AG04449 (cell line): ENCODE results near the gene SMURF1.

ENCODE experiments used
- CTCF ChIA-PET: fragments of 350-600 bp; formaldehyde crosslinking; extraction: SDS; loops from one replicate; lab custom pipeline; 2021; ENCODE audit warnings: antibody characterized with exemption; lab: Yijun Ruan, JAX
- POLR2A ChIA-PET: fragments of 400-600, 350-600 bp; formaldehyde crosslinking; extraction: SDS; loops from one replicate; lab custom pipeline; 2020; ENCODE audit warnings: antibody characterized with exemption, inconsistent platforms; lab: Yijun Ruan, JAX
- DNase-seq: peaks from one replicate; pipeline ENCODE4 v3.0.0-alpha.2; 2010; ENCODE audit warnings: low read depth, low spot score
- H3K4me3 ChIP-seq: 2 replicates; pipeline ENCODE4 v1.5.1; 2011; ENCODE audit warnings: low read depth, mild to moderate bottlenecking, control low read depth, low read length
- TF ChIP-seq, protein P1 (sequence below): IDR thresholded peaks from one replicate; pipeline ENCODE4 v1.5.1; 2011; ENCODE audit warnings: mild to moderate bottlenecking, moderate library complexity, low read length, control low read depth, inconsistent platforms; ENCODE audit not compliant: insufficient read depth; ENCODE audit errors: missing control alignments

The SMURF1 gene

GRCh38 chr7:99124751-99125504, 19.0 kb downstream of the SMURF1 start:
- no peak for DNase-seq

GRCh38 chr7:99124236-99124635, 19.7 kb downstream of the SMURF1 start:
- ChIA-PET POLR2A (no interaction called here), CTCF (interaction anchor here (1.1 to 1.4 kb wide), 2 partner anchors 12 to 15 kb away, joined by 3 read pairs; no protein-coding TSS in a partner anchor)
- no peak overlapping the region for H3K4me3 ChIP-seq
- TF ChIP-seq, protein P1, sequence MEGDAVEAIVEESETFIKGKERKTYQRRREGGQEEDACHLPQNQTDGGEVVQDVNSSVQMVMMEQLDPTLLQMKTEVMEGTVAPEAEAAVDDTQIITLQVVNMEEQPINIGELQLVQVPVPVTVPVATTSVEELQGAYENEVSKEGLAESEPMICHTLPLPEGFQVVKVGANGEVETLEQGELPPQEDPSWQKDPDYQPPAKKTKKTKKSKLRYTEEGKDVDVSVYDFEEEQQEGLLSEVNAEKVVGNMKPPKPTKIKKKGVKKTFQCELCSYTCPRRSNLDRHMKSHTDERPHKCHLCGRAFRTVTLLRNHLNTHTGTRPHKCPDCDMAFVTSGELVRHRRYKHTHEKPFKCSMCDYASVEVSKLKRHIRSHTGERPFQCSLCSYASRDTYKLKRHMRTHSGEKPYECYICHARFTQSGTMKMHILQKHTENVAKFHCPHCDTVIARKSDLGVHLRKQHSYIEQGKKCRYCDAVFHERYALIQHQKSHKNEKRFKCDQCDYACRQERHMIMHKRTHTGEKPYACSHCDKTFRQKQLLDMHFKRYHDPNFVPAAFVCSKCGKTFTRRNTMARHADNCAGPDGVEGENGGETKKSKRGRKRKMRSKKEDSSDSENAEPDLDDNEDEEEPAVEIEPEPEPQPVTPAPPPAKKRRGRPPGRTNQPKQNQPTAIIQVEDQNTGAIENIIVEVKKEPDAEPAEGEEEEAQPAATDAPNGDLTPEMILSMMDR, result no peak
- no peak for DNase-seq

More at GRCh38 chr7:99124751-99125504, 19.0 kb downstream of the SMURF1 start:
- CTCF ChIA-PET, result no interaction called here
- POLR2A ChIA-PET, result no interaction called here
- no peak overlapping the region for H3K4me3 ChIP-seq
- TF ChIP-seq, protein P1, result no peak

- CTCF ChIA-PET, result interaction anchor here (1.1 to 1.4 kb wide), 2 partner anchors 11 to 15 kb away, joined by 3 read pairs; no protein-coding TSS in a partner anchor
- POLR2A ChIA-PET, result no interaction called here
- DNase-seq, result no peak
- H3K4me3 ChIP-seq, result no peak overlapping the region
- TF ChIP-seq, protein P1, result no peak
These were observed 20.3 kb downstream of the SMURF1 start for GRCh38 chr7:99123571-99124033.

DNA sequence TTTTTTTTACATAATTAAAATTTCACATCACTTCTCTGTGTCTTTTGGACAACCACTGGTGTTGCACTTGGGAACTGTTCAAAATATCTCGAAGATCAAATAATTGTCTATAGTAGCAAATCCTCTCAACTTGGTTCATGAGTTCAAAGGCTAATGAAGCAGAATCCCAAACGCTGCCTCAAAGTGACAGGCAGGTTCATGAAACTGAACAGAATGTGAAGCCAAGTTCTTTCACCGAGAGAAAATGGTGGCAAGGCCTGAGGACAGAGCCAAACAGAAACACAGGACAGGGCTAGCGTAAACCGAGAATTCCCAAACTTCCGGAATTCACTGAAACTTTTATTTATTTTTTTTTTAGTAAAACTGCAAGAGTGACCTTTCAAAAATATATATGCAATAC, 21.1 kb downstream of the SMURF1 start:
- no peak overlapping the region for H3K4me3 ChIP-seq
- CTCF ChIA-PET, result no interaction called here
- POLR2A ChIA-PET, result no interaction called here
- DNase-seq, result no peak
- TF ChIP-seq, protein P1, result no peak

DNA sequence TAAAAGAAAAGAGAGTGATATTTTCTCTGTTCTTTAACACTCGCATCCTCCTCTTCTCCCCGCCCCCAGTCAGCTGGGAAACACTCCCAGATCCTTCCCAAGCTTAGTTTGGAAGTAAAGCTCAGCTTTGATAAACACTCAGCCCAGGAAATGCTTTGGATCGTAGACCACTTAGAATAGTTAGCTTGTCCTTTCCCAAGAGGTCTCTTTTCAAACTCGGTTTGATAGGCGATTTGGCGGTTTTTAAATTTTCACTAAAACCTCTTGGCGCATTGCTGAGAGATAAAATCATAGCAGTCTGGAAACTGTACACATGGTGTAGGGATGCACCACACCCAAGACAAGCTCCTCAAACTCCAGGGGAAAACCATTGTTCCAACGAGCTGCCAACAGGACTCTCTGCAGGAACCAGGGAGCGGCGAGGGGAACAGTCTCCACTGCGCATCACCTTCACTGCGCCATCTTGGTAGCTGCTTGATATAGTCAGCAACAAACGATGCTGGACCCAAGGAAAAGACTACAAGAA, 22.3 kb downstream of the SMURF1 start:
- CTCF ChIA-PET, result interaction anchor here (1.1 to 2.2 kb wide), 3 partner anchors 9 to 16 kb away, joined by 3 to 6 read pairs (median 6); no protein-coding TSS in a partner anchor
- POLR2A ChIA-PET, result interaction anchor here (0.6 to 1.3 kb wide), 5 partner anchors 10 to 60 kb away, joined by 3 to 8 read pairs (median 4); no protein-coding TSS in a partner anchor

More for the DNA sequence above, 22.3 kb downstream of the SMURF1 start:
- peak overlapping the region; percentile 6; the same call in 1 of the 2 replicates for H3K4me3 ChIP-seq
- TF ChIP-seq, protein P1, result no peak
- DNase-seq, result no peak
